Gastroesophageal sphincter (tissue), 3 donors: ENCODE data around the gene ARHGAP26.

Experiments used
- POLR2AphosphoS5 ChIP-seq: sonication (generic); formaldehyde crosslinking; IDR thresholded peaks from one replicate; pipeline ENCODE4 v1.6.1; 2017; ENCODE audit warnings: antibody characterized with exemption
- TF ChIP-seq, protein P1 (sequence below), 4 experiments: fragments of 200-600 bp in 2 of 4; fragments of 450-650 bp in 2 of 4; sonication (generic) in 1 of 4; IDR thresholded peaks; one replicate each; pipeline ENCODE4 v1.5.1; 2017 to 2019; ENCODE audit warnings: antibody characterized with exemption in 4 of 4, mild to moderate bottlenecking in 2 of 4, moderate library complexity in 2 of 4

- TF ChIP-seq, protein P1, sequence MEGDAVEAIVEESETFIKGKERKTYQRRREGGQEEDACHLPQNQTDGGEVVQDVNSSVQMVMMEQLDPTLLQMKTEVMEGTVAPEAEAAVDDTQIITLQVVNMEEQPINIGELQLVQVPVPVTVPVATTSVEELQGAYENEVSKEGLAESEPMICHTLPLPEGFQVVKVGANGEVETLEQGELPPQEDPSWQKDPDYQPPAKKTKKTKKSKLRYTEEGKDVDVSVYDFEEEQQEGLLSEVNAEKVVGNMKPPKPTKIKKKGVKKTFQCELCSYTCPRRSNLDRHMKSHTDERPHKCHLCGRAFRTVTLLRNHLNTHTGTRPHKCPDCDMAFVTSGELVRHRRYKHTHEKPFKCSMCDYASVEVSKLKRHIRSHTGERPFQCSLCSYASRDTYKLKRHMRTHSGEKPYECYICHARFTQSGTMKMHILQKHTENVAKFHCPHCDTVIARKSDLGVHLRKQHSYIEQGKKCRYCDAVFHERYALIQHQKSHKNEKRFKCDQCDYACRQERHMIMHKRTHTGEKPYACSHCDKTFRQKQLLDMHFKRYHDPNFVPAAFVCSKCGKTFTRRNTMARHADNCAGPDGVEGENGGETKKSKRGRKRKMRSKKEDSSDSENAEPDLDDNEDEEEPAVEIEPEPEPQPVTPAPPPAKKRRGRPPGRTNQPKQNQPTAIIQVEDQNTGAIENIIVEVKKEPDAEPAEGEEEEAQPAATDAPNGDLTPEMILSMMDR (IDR thresholded peaks at IDR 0.05), result no peak
- no peak for TF ChIP-seq POLR2AphosphoS5
Observed at GRCh38 chr5:143156572-143156971, 386.4 kb downstream of the ARHGAP26 start.
